GM12878 (cell line): ENCODE data around the gene PDIK1L. TPM values are rescaled to one million over a fixed set of nuclear protein-coding genes. Genes with fewer than 3 reads are reported as not detected.
A peak's percentile ranks its signal among the peaks of the same experiment; 100 is the strongest.

ENCODE experiments used
- BACH1 ChIP-seq: fragments of 450-650 bp; IDR thresholded peaks from 2 replicates; pipeline ENCODE4 v1.6.1; 2017; ENCODE audit warnings: mild to moderate bottlenecking, borderline replicate concordance
- BHLHE40 ChIP-seq, 2 experiments: fragments of 450-650 bp in 1 of 2; IDR thresholded peaks; 2 replicates each; pipeline ENCODE4 v1.6.1; 2011 to 2017; ENCODE audit warnings: low read depth in 2 of 2, borderline replicate concordance in 1 of 2, improper control_type of control experiment in 1 of 2, low read length in 1 of 2, mild to moderate bottlenecking in 1 of 2
- BMI1 ChIP-seq: fragments of 450-650 bp; IDR thresholded peaks from 2 replicates; pipeline ENCODE4 v1.6.1; 2016; ENCODE audit warnings: mild to moderate bottlenecking, moderate library complexity, borderline replicate concordance
- CHD4 ChIP-seq: fragments of 200-600 bp; sonication (generic); IDR thresholded peaks from 2 replicates; pipeline ENCODE4 v1.6.1; 2016; ENCODE audit warnings: mild to moderate bottlenecking
- CREM ChIP-seq: IDR thresholded peaks from 2 replicates; pipeline ENCODE4 v1.6.1; 2014; ENCODE audit warnings: antibody characterized with exemption, low read depth
- ETV6 ChIP-seq, 2 experiments: fragments of 450-650 bp in 1 of 2; IDR thresholded peaks in 1 of 2; conservative IDR thresholded peaks in 1 of 2; 2 replicates each; pipeline ENCODE4 v1.6.1; 2014; ENCODE audit warnings: antibody characterized with exemption in 1 of 2, borderline replicate concordance in 1 of 2, low read depth in 1 of 2, mild to moderate bottlenecking in 1 of 2, moderate library complexity in 1 of 2
- FOXM1 ChIP-seq: IDR thresholded peaks from 2 replicates; pipeline ENCODE4 v1.6.1; 2012; ENCODE audit warnings: low read depth, mild to moderate bottlenecking, inconsistent platforms, low read length, moderate library complexity
- HCFC1 ChIP-seq: fragments of 150-350 bp; IDR thresholded peaks from 2 replicates; pipeline ENCODE4 v1.6.1; 2014; ENCODE audit warnings: low read length
- HDGF ChIP-seq: fragments of 450-650 bp; IDR thresholded peaks from 2 replicates; pipeline ENCODE4 v1.6.1; 2016; ENCODE audit warnings: antibody characterized with exemption
- KLF5 ChIP-seq: fragments of 450-650 bp; IDR thresholded peaks from 2 replicates; pipeline ENCODE4 v1.6.1; 2014; ENCODE audit warnings: mild to moderate bottlenecking; ENCODE audit not compliant: partially characterized antibody
- MEF2B ChIP-seq: fragments of 450-650 bp; IDR thresholded peaks from 2 replicates; pipeline ENCODE4 v1.6.1; 2018; ENCODE audit warnings: mild to moderate bottlenecking, moderate library complexity; ENCODE audit not compliant: partially characterized antibody, poor library complexity, severe bottlenecking
- MTA2 ChIP-seq: fragments of 450-650 bp; IDR thresholded peaks from 2 replicates; pipeline ENCODE4 v1.6.1; 2016; ENCODE audit warnings: low read depth, mild to moderate bottlenecking, moderate library complexity
- NFYA ChIP-seq: IDR thresholded peaks from 2 replicates; pipeline ENCODE4 v1.6.1; 2011; ENCODE audit warnings: low read depth, mild to moderate bottlenecking, low read length, improper control_type of control experiment, borderline replicate concordance
- PAX5 ChIP-seq: IDR thresholded peaks from 2 replicates; pipeline ENCODE4 v1.6.1; 2011; ENCODE audit warnings: low read depth, low read length, borderline replicate concordance
- POLR2AphosphoS2 ChIP-seq: IDR thresholded peaks from 2 replicates; pipeline ENCODE4 v1.6.1; 2011; ENCODE audit warnings: low read depth, mild to moderate bottlenecking, low read length, improper control_type of control experiment, moderate library complexity
- RCOR1 ChIP-seq: conservative IDR thresholded peaks from 2 replicates; pipeline ENCODE4 v1.6.1; 2012; ENCODE audit warnings: low read depth, low read length, improper control_type of control experiment
- RELA ChIP-seq: fragments of 450-650 bp; IDR thresholded peaks from 2 replicates; pipeline ENCODE4 v1.8.0; 2014; ENCODE audit warnings: borderline replicate concordance; ENCODE audit not compliant: partially characterized antibody
- SMARCA5 ChIP-seq: fragments of 450-650 bp; IDR thresholded peaks from 2 replicates; pipeline ENCODE4 v1.6.1; 2017; ENCODE audit warnings: mild to moderate bottlenecking
- SPI1 ChIP-seq: IDR thresholded peaks from 2 replicates; pipeline ENCODE4 v1.6.1; 2011; ENCODE audit warnings: low read depth, mild to moderate bottlenecking, low read length, moderate library complexity, borderline replicate concordance; ENCODE audit not compliant: insufficient read depth
- polyA plus RNA-seq, 11 experiments: library from polyadenylated mRNA; depleted of rRNA in 4 of 11; unstranded in 6 of 11; stranded (reverse) in 5 of 11; fragments of >200 nt; fragmentation: Nextera tagmentation in 4 of 11; fragmentation: Illumina TruSeq in 1 of 11; extraction: Ambion mirVana in 4 of 11; extraction: Trizol in 1 of 11; gene quantifications; 1 replicate in 1 of 11; 2 replicates in 10 of 11; pipeline versions ENCODE4 v1.2.1 to v1.2.3, GENCODE V29; 2011 to 2016; ENCODE audit warnings: inconsistent platforms in 2 of 11, missing spikeins in 2 of 11, low read depth in 1 of 11
- total RNA-seq, 4 experiments: library from RNA; depleted of rRNA in 3 of 4; stranded (reverse); fragments of >200 nt in 3 of 4; fragmentation: Illumina TruSeq in 1 of 4; extraction: Trizol in 1 of 4; gene quantifications; 2 replicates each; pipeline versions ENCODE4 v1.2.1 to v1.2.3, GENCODE V29; 2013 to 2021
- TF ChIP-seq, protein P1 (sequence below): fragments of 450-650 bp; IDR thresholded peaks from 2 replicates; pipeline ENCODE4 v1.6.1; 2018; ENCODE audit warnings: mild to moderate bottlenecking, low read depth, moderate library complexity; ENCODE audit not compliant: partially characterized antibody
- TF ChIP-seq, protein P2 (sequence below): IDR thresholded peaks from 2 replicates; pipeline ENCODE4 v1.6.1; 2011; ENCODE audit warnings: borderline replicate concordance, low read depth, mild to moderate bottlenecking, moderate library complexity, mixed read lengths, low read length; ENCODE audit not compliant: insufficient read depth; ENCODE audit errors: extremely low read length
- TF ChIP-seq, protein P3 (sequence below): IDR thresholded peaks from 2 replicates; pipeline ENCODE4 v1.6.1; 2012; ENCODE audit warnings: low read length, inconsistent platforms
- TF ChIP-seq, protein P4 (sequence below): IDR thresholded peaks from 2 replicates; pipeline ENCODE4 v1.6.1; 2011; ENCODE audit warnings: low read depth, low read length, improper control_type of control experiment, borderline replicate concordance

Gene PDIK1L
- total and polyA plus RNA-seq, 10 of the 15 experiments (the other 5 are each of a cell fraction or from before 2014, with no cell fraction given): 4.0 to 15.9 (median 10.5) TPM

DNA sequence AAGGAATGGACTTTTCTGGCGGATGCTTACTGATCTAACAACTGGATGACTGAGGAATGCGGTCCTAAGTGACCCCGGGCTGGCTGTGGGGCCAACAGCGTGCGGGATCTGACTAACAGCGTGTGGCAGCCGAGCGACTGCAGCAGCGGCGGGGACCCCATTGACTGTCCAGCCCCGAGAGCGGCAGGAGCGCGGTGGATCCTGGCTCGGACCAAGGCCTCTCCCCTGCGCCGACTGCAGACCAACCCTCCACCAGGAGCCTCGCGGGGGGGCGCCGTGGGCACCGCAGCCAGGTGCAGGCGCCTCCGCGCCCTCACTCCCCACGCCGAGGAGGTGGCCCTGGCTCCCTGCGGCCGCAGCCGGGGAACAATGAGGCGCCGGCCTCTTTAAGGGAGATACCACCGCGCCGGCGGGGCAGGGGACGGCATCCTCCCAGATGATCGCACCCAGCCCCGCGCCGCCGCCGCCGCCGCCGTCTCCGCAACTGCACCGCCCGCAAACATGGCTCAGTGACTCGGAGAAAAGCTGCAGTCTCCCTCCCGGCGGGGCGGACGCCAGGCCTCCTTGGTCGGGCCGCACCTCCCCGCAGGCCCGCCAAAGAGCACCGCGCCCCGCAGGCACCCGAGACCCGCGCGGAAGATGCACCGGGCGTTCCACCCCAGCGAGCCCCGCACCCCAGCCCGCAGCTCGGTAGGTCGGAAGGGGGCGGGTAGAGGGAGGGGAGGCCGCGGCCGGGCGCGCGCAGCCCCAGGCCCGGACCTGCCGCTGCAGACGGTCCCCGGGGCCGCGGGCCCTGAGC is 694 bp upstream of the PDIK1L start (continued):
- TF ChIP-seq NFYA: no peak
- TF ChIP-seq, protein P1, sequence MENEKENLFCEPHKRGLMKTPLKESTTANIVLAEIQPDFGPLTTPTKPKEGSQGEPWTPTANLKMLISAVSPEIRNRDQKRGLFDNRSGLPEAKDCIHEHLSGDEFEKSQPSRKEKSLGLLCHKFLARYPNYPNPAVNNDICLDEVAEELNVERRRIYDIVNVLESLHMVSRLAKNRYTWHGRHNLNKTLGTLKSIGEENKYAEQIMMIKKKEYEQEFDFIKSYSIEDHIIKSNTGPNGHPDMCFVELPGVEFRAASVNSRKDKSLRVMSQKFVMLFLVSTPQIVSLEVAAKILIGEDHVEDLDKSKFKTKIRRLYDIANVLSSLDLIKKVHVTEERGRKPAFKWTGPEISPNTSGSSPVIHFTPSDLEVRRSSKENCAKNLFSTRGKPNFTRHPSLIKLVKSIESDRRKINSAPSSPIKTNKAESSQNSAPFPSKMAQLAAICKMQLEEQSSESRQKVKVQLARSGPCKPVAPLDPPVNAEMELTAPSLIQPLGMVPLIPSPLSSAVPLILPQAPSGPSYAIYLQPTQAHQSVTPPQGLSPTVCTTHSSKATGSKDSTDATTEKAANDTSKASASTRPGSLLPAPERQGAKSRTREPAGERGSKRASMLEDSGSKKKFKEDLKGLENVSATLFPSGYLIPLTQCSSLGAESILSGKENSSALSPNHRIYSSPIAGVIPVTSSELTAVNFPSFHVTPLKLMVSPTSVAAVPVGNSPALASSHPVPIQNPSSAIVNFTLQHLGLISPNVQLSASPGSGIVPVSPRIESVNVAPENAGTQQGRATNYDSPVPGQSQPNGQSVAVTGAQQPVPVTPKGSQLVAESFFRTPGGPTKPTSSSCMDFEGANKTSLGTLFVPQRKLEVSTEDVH: no peak
- TF ChIP-seq ETV6 (conservative IDR thresholded peaks at IDR 0.05 in 1 of 2, IDR thresholded peaks at IDR 0.05 in 1 of 2; ENCODE audit: borderline replicate concordance in 1 of 2, low read depth in 1 of 2): no peak
- TF ChIP-seq BACH1: no peak
- TF ChIP-seq MTA2: no peak
- no peak for TF ChIP-seq SPI1
- TF ChIP-seq BMI1: no peak
- no peak for TF ChIP-seq POLR2AphosphoS2
- no peak for TF ChIP-seq CHD4
- TF ChIP-seq MEF2B: no peak
- TF ChIP-seq, protein P2, sequence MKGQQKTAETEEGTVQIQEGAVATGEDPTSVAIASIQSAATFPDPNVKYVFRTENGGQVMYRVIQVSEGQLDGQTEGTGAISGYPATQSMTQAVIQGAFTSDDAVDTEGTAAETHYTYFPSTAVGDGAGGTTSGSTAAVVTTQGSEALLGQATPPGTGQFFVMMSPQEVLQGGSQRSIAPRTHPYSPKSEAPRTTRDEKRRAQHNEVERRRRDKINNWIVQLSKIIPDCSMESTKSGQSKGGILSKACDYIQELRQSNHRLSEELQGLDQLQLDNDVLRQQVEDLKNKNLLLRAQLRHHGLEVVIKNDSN: no peak
- TF ChIP-seq SMARCA5: no peak
- TF ChIP-seq, protein P3, sequence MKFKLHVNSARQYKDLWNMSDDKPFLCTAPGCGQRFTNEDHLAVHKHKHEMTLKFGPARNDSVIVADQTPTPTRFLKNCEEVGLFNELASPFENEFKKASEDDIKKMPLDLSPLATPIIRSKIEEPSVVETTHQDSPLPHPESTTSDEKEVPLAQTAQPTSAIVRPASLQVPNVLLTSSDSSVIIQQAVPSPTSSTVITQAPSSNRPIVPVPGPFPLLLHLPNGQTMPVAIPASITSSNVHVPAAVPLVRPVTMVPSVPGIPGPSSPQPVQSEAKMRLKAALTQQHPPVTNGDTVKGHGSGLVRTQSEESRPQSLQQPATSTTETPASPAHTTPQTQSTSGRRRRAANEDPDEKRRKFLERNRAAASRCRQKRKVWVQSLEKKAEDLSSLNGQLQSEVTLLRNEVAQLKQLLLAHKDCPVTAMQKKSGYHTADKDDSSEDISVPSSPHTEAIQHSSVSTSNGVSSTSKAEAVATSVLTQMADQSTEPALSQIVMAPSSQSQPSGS: no peak
- TF ChIP-seq HCFC1: no peak
- TF ChIP-seq, protein P4, sequence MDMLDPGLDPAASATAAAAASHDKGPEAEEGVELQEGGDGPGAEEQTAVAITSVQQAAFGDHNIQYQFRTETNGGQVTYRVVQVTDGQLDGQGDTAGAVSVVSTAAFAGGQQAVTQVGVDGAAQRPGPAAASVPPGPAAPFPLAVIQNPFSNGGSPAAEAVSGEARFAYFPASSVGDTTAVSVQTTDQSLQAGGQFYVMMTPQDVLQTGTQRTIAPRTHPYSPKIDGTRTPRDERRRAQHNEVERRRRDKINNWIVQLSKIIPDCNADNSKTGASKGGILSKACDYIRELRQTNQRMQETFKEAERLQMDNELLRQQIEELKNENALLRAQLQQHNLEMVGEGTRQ: no peak
- TF ChIP-seq RCOR1: no peak
- TF ChIP-seq KLF5: peak; percentile 96
- no peak for TF ChIP-seq PAX5
- TF ChIP-seq HDGF: no peak
- no peak for TF ChIP-seq RELA
- TF ChIP-seq BHLHE40 (IDR thresholded peaks at IDR 0.05; ENCODE audit: borderline replicate concordance in 1 of 2, low read depth in 2 of 2, low read length in 1 of 2): peak in 1 of 2 experiments; percentile 65; a peak in 1 of 4 replicates
- 0 out of 2 replicates have a peak, but pooled peaks have one; percentile 20 for TF ChIP-seq CREM
- TF ChIP-seq FOXM1: no peak
